Loucy (cell line): ENCODE data around the gene MARCHF4.

Source experiments
- H2AFZ ChIP-seq: fragments of 200-600 bp; sonication (generic); 2 replicates; pipeline ENCODE4 v1.6.0; 2016; ENCODE audit warnings: antibody characterized with exemption, mild to moderate bottlenecking, low read length, moderate library complexity
- H3F3A ChIP-seq: fragments of 200-600 bp; 2 replicates; pipeline ENCODE4 v1.6.0; 2016; ENCODE audit warnings: antibody characterized with exemption, low read depth, mild to moderate bottlenecking
- H3K27me3 ChIP-seq: fragments of 200-600 bp; sonication (generic); 2 replicates; pipeline ENCODE4 v1.6.1; 2014; ENCODE audit warnings: low read length, mild to moderate bottlenecking; ENCODE audit not compliant: insufficient read depth, poor library complexity, severe bottlenecking
- H3K36me3 ChIP-seq: fragments of 200-600 bp; sonication (generic); 2 replicates; pipeline ENCODE4 v1.6.1; 2016; ENCODE audit warnings: low read length; ENCODE audit not compliant: insufficient read depth
- H3K4me1 ChIP-seq: fragments of 200-600 bp; sonication (generic); 2 replicates; pipeline ENCODE4 v1.5.1; 2014; ENCODE audit warnings: low read length, mild to moderate bottlenecking; ENCODE audit not compliant: insufficient read depth, poor library complexity, severe bottlenecking
- H3K4me2 ChIP-seq: fragments of 200-600 bp; sonication (generic); 2 replicates; pipeline ENCODE4 v1.6.0; 2014; ENCODE audit warnings: antibody characterized with exemption, low read length, low read depth, mild to moderate bottlenecking; ENCODE audit not compliant: poor library complexity, severe bottlenecking
- H3K4me3 ChIP-seq: fragments of 200-600 bp; sonication (generic); 2 replicates; pipeline ENCODE4 v1.5.1; 2014; ENCODE audit warnings: low read length, mild to moderate bottlenecking, mixed read lengths; ENCODE audit not compliant: poor library complexity, severe bottlenecking
- H3K79me2 ChIP-seq: fragments of 200-600 bp; sonication (generic); 2 replicates; pipeline ENCODE4 v1.6.1; 2014; ENCODE audit warnings: low read length; ENCODE audit not compliant: insufficient read depth
- H3K9ac ChIP-seq: fragments of 200-600 bp; sonication (generic); 2 replicates; pipeline ENCODE4 v1.6.0; 2014; ENCODE audit warnings: mild to moderate bottlenecking, low read depth, low read length, moderate library complexity; ENCODE audit not compliant: poor library complexity, severe bottlenecking
- H3K9me2 ChIP-seq: fragments of 200-600 bp; sonication (generic); replicated peaks from 2 replicates; pipeline ENCODE4 v1.6.1; 2016; ENCODE audit warnings: low read depth, low read length, mixed read lengths
- H3K9me3 ChIP-seq: fragments of 200-600 bp; sonication (generic); 2 replicates; pipeline ENCODE4 v1.6.1; 2014; ENCODE audit warnings: mild to moderate bottlenecking, antibody characterized with exemption, low read length, low read depth; ENCODE audit not compliant: insufficient read depth
- H4K20me1 ChIP-seq: fragments of 200-600 bp; sonication (generic); 2 replicates; pipeline ENCODE4 v1.6.0; 2014; ENCODE audit warnings: antibody characterized with exemption, low read length, mild to moderate bottlenecking; ENCODE audit not compliant: insufficient read depth, poor library complexity, severe bottlenecking
- CTCF ChIP-seq: fragments of 200-600 bp; sonication (generic); conservative IDR thresholded peaks from 2 replicates; pipeline ENCODE4 v1.5.1; 2014; ENCODE audit warnings: mild to moderate bottlenecking, antibody characterized with exemption, low read length
- EZH2phosphoT487 ChIP-seq: fragments of 200-600 bp; IDR thresholded peaks from 2 replicates; pipeline ENCODE4 v1.6.1; 2018; ENCODE audit warnings: antibody characterized with exemption, mild to moderate bottlenecking, moderate library complexity, borderline replicate concordance

The MARCHF4 gene

GRCh38 chr2:216365518-216365917 is 6.8 kb downstream of the MARCHF4 start:
- Histone ChIP-seq H4K20me1 (no peaks in the 10 kb centered on the region), H3K9me3 (no peaks in the 10 kb centered on the region), H3K9me2 (no peaks in the 10 kb centered on the region), H3K4me3 (no peak overlapping the region), H3K4me1 (peaks cover 4% of the 10 kb centered on the region), H3K4me2 (no peak overlapping the region), H3F3A (no peaks in the 10 kb centered on the region), H3K27me3 (no peaks in the 10 kb centered on the region), H3K79me2 (no peaks in the 10 kb centered on the region), H2AFZ (no peak overlapping the region), H3K36me3 (no peaks in the 10 kb centered on the region), H3K9ac (no peak overlapping the region)
- TF ChIP-seq EZH2phosphoT487 (no peak), CTCF (no peak)

- H4K20me1 ChIP-seq, result no peaks in the 10 kb centered on the region
- H3K4me2 ChIP-seq, result no peak overlapping the region
- no peaks in the 10 kb centered on the region for H3K36me3 ChIP-seq
- no peaks in the 10 kb centered on the region for H3F3A ChIP-seq
- no peak overlapping the region for H3K4me3 ChIP-seq
- H3K27me3 ChIP-seq, result no peaks in the 10 kb centered on the region
- H3K9me3 ChIP-seq, result no peaks in the 10 kb centered on the region
- TF ChIP-seq EZH2phosphoT487 (no peak), CTCF (no peak)
- H3K4me1 ChIP-seq, result peaks cover 4% of the 10 kb centered on the region
- no peak overlapping the region for H3K9ac ChIP-seq
- no peaks in the 10 kb centered on the region for H3K9me2 ChIP-seq
- H2AFZ ChIP-seq, result no peak overlapping the region
- no peaks in the 10 kb centered on the region for H3K79me2 ChIP-seq
Observed at GRCh38 chr2:216363221-216363620, 9.1 kb downstream of the MARCHF4 start.

GRCh38 chr2:216362730-216363129 is 9.6 kb downstream of the MARCHF4 start:
- H3K4me1 ChIP-seq, result peaks cover 4% of the 10 kb centered on the region
- H3K36me3 ChIP-seq, result no peaks in the 10 kb centered on the region
- H3K4me2 ChIP-seq, result no peak overlapping the region
- no peaks in the 10 kb centered on the region for H3F3A ChIP-seq
- H3K27me3 ChIP-seq, result no peaks in the 10 kb centered on the region
- H3K9ac ChIP-seq, result no peak overlapping the region
- no peaks in the 10 kb centered on the region for H3K79me2 ChIP-seq
- H3K9me2 ChIP-seq, result no peaks in the 10 kb centered on the region
- no peaks in the 10 kb centered on the region for H3K9me3 ChIP-seq
- no peaks in the 10 kb centered on the region for H4K20me1 ChIP-seq
- no peak overlapping the region for H2AFZ ChIP-seq
- no peak for TF ChIP-seq EZH2phosphoT487
- H3K4me3 ChIP-seq, result no peak overlapping the region

- no peaks in the 10 kb centered on the region for H3K27me3 ChIP-seq
- no peaks in the 10 kb centered on the region for H3K36me3 ChIP-seq
- no peaks in the 10 kb centered on the region for H3K9me2 ChIP-seq
- no peaks in the 10 kb centered on the region for H3K9me3 ChIP-seq
- peaks cover 48% of the 10 kb centered on the region for H3K4me1 ChIP-seq
- H3F3A ChIP-seq, result peaks cover 18% of the 10 kb centered on the region
- H3K79me2 ChIP-seq, result no peaks in the 10 kb centered on the region
- TF ChIP-seq CTCF, result no peak
- no peak for TF ChIP-seq EZH2phosphoT487
- no peak overlapping the region for H3K4me3 ChIP-seq
- H3K4me2 ChIP-seq, result no peak overlapping the region
- H3K9ac ChIP-seq, result peak overlapping the region; percentile 23
- no peaks in the 10 kb centered on the region for H4K20me1 ChIP-seq
- no peak overlapping the region for H2AFZ ChIP-seq
Observed at GRCh38 chr2:216355711-216356110, 16.6 kb downstream of the MARCHF4 start.
